Activated gamma-delta T cell treated with Interleukin-2 at 50 U/mL for 16 hours (primary cell): ENCODE data around the gene ANTXR2.

Source experiments
- DNase-seq: peaks from one replicate; pipeline ENCODE4 v3.0.0-alpha.2; 2020

Gene ANTXR2

DNA sequence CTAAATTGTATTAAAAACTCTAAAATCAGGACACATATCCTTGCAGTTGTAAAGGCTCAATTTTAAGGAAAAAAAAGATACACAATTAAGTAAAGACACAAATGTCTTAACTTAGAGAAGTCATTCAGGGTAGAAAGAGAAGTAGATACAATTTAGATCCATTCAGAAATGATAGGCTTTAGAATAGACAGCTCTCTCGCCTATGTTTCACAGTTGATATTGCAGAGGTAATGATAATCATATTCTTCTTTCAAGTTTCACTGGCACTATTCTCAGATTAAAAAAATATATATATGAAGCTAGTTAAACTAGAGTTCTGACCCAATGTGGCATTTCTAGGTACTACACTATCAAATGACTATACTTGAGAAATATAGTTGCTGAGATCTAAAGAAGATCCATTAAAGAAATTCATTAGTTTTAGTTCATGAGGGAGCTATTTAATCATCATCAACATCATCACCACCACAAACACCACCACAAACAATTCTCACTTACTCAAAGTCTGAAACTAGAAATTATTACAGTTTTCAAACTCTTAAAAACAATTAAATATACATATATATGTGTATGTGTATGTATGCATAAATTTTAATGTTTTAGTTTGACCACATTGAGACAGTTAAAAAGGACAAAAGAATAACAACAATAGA lies 93.1 kb downstream of the ANTXR2 start:
- DNase-seq = no peak

DNA sequence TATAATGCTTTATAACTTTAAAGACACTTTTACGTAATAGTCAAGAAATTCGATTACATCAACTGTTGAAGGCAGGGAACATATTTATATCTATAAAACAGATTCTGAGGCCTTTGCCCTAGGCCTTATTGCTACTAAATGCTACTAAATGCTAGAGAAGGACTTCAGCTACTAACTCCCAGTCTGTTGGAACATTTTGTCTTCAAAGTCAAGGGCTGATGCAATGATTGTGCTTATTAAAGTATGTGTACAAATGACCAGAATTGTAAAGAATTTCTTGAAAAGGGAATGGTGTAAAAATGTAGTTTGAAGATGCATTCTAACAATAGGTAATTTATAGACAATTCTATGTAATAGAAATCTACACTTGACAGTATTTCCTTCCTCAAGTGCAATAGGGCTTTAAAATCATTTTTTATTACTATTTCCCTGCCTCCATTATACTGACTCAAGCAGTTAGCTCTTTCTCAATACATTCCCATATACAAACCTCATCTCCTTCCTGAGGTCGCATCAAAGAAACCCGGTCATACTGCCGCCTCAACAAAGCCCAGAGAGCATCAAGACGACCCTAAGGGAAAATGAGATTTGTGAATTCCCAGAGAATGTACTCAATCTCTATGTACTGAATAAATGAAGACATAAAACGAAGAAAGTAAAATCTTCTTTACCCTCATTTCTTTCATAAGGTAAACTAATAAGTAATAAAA lies 95.7 kb downstream of the ANTXR2 start:
- DNase-seq = no peak

DNA sequence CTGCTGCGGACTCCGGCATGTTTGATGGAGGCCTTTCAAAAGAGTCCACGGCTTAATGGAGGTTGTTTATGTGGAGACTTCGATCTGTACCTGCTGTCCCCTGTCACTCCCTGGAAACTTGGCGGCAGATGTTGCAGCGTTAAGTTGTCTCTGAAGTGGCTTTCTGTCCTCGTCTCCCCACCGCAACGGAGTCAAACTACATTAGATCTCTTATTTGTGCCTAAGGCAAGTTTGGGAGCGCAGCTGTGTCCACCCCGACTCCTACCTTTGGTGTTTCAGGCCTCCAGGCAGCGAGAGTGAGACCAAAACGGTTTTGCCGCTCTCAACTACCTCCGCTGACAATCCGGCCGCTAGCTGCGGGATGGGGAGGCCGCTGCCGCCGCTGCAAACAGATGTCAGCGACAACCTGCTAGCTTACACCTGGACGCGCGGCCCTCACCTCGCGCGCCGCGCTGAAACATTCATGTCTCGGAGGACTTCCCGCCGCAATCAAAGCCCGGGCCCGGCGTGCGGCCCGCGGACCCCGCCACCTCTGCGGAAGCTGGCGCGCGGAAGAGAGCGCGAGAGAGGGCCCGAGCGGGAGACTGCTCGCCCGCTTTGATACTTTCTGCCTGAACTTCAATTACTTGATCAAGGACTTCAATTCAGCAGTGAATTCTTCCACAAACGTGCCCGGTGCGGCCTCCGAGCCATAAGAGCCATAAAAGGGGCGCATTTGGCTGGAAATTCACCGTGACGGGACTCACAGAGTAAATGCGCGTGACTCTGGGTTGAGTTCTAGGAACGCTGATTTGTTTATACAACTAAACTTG lies 108.4 kb downstream of the ANTXR2 start:
- no peak for DNase-seq

DNA sequence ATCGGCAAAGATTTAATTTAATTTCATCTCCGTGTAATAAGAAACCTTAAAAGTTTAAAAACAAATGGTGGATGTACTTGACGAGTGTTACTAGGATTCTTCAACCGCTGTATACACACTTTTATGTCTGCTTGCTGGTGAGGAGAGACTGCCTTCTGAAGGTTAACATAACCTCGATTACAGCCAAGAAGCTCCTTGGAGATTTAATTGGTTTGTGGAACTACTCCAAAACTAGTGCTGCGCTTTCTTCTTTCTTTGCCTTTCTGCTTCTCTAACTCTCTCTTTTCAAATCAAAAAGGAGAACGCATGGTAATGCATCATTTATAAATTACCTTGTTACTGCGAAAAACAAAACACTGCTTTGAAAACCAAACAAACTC lies 109.0 kb downstream of the ANTXR2 start:
- no peak for DNase-seq

DNA sequence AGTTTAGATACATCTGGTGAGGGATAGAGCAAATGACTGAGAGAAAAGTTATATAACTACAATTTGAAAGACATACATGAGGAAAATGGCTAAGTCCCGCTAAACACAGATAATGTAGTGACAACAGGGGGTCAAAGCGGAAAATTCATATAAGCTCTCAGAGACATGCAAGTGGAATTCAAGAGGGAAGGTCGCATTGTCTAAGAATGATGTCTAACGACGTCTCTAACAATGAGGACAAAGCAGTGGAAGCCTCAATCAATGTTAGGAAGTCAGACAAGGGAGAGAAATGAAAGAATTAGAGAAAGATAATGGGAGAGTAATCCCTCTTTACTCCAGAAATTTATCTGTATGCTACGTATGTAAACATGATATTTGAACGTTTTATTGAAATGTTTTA lies 113.4 kb downstream of the ANTXR2 start:
- no peak for DNase-seq

DNA sequence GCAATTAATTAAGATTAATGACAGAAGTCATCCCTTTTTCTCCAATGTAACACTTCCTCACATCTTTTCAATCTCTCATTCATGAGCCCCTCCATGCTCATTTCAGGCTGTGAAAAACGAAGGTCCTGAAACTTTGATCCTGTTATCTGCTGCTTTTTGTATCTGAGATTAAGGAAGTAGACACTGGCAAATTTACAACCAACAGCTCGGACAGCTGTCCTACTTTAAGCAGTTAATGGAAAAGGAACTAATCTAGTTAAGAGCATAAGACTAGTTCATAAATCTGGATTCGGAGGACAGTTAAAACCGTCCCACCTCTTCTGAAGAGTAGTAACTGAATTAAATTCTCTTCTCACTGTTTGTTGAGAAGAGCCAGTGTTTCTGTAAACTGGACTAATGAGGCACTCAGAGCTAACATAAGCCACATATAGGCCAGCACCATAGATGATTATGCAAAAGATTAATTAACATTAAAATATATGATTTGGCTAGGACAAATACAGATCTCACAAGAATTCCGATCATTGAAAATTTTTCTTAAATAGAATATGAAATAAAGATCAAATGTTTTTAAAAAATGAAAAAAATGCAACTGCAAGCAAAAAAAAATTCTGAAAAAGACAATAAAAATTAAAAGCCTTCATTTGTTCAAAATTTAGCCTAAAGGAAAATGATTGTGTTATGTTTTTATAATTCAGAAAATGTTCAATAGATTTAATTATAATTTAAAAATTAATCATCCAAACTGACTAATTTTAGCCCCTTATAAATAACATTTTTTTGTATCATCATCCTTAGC lies 114.4 kb downstream of the ANTXR2 start:
- DNase-seq = no peak

DNA sequence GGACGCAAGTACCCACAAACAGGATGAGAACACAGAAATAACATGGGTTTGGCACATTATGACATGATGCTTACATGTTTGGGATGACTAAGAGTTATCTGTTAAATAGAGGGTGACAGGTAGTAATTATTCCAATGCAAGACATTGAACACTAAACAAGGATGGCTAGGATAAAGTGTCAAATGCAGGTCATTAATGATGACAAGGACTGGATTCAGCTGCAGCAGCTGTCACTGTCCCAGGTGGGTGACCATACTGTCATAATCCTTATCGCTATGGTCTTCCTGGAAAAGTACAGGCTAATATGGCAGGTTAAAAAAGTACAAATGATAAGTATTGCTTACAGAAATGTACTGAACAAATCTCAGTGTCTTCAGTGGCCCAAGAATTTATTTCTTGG lies 123.9 kb downstream of the ANTXR2 start:
- no peak for DNase-seq

DNA sequence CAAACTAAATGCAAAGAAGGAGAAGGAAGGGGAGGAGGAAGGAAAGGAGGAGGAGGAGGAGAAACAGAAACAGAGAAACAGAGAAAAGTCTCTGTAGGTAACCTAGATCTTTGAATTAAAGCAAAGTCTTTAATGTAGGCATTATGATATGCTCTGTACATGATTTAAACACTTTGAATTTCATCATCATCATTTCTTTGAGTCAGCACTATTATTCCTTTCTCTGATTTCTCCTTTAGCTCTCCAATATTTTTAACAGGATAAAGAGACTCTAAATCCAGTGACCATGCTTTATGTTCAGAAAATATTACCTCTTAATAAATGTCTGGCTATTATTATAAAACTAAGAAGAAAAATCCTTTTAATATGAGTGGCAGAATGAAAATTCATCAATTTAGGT lies 124.3 kb downstream of the ANTXR2 start:
- DNase-seq = no peak

DNA sequence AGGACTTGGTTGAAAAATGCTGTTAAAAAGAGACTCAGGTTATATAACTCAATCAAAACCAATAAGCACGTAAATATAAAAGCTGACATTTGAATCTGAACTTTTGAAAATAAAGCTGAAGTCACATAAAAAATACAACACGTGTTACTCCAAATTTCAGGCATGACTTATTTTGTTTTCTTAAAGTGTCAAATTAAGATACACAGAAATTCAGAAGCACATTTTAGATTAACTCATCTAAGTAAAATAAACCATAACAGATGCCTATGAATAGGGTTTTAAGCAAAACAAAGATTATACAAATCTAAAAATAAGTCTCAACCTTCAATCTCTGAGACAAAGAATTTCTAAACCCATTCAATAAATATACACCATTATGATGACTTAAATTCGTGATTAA lies 124.8 kb downstream of the ANTXR2 start:
- DNase-seq = no peak

DNA sequence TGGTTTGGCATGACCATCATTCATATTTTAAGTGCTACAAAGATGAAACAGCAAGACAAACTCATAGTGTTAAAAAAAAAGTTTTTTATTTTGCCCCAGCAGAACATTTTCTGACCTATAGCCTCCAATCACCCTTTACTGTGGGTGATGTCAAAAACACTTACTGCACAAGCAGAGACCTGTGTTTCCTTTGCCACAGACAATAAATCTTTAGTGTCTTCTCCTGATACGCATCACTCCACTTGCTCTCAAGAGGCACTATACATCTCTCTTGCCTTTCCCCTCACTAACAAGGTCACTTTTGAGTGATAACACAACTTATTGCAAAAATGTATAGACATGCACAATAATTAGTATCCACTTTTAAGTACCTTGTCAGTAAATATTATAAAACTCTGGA lies 125.6 kb downstream of the ANTXR2 start:
- DNase-seq = no peak

DNA sequence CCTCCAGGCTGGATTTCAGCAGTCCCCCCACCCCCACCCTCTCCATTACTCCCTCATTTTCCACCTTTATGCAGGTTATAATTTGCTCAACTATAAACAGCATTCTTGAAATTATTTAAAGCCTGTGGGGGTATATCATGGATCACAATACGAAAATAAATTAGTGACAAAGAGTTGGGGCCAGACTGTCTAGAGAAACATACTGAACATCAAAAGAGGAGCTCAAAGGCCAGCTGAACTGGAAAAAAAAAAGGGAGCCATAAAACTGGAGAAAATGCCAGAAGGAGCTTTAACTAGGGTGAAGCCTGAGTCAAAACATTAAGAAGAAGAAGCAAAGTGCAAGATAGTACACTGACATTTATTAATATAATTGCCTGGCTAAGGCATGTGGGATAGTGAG lies 137.8 kb downstream of the ANTXR2 start:
- DNase-seq = no peak

DNA sequence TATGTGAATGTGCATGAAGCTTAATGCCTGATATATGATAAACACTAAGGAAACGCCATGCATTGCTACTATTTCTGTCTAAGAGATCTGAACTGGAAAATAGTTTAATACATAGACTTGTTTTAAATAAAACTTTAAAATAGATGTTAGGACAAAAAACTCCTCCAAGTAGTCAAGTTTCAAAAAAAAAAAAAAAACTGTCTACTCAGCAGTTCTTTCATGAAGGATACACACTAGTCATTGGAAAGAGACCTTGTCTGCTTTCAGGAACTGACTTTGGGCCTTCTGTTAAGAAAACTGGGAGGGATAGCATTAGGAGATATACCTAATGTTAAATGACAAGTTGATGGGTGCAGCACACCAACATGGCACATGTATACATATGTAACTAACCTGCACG lies 138.4 kb downstream of the ANTXR2 start:
- no peak for DNase-seq

DNA sequence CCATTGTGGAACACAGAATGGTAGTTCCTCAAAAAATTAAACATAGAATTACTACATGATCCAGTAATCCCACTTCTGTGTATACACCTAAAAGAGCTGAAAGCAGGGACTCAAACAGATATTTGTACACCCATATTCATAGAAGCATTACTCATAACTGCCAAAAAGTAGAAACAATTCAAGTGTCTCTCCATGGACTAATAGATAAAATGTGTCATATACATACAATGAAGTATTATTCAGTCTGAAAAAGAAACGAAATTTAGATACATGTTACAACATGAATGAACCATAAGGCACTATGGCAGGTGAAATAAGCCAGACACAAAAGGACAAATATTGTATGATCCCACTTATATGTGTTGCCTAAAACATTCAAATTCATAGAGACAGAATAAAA lies 145.1 kb downstream of the ANTXR2 start:
- DNase-seq = no peak

DNA sequence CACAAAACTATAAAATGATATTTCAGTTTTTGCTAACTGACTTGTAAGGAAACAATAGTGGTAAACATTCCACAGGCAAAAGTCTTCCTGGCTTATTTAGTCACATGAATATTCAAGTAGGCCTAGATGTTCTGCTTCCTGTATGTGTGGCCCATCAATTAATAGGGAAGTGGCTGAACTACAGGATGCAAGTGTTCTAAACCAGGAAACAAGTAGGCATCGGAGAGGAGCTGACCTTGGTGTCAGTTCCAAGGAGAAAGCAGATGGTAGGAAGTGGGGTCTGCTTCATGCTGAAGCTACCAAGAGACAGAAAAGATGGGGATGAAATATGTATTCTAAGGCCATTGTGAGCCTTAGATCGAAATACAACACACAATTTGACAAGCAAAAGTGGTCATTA lies 149.7 kb downstream of the ANTXR2 start:
- no peak for DNase-seq

DNA sequence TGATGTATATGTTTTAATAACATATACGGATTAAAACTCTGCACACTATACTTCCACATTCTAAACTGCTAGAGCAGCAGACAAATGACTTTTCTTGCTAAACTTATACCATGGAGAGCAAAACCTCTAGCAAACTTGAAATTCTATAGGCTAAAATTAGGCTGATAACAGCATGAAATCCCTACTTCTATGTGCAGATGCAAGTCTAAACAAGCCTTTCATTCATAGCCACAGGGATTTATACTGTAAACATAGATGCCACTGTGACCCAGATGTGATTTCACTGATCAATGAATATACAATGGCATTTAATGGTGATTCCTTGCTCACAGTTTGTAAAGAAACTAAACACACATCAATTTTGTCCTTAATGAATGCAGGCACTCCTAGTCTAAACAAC lies 151.0 kb downstream of the ANTXR2 start:
- no peak for DNase-seq

DNA sequence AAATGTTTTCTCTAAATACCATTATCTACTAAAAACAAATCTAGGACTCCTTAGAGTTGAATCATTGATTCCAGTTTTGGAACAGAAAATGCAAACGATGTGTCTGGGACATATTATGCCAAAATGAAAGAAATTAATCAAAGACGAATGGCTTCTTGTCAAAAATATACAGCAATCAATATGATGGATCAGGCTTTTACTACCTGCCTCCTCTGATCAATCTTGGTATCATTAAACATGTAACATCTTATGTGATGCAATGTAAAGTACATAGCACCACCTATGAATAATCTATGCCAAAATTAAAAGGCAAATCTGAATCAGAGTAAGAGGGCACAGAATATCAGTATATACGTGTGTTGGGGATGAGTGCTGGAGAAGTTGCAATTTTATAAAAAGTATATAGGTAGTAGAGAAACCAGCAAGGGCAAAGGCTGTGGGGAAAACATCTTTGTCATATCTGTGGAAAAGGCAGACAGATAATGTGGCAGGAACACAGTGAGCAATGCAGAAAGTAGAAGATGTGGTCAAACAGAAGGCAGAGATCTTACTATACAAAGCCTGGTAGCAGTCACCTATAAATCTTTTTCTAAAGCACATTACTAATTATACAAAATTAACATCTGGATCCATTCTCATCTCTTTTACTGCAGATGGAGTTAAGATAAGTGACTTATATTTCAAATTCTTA lies 152.7 kb downstream of the ANTXR2 start:
- no peak for DNase-seq

DNA sequence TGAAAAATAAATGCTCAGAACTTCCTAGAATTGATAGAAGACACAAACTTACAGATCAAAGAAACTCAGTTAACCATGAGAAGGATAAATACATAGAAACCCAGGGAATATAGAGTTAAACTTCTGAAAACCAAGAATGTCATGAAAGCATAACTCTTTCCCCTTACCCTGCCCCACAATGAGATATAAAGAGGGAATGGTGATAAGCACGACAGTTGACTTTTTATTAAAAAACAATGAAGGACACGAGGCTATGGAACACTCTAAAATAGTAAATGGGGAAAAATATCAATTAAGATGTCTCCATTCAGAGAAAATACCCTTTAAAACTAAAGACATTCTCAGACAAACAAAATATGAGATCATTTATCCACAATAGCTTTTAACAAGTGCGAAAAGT lies 154.7 kb downstream of the ANTXR2 start:
- DNase-seq = no peak

DNA sequence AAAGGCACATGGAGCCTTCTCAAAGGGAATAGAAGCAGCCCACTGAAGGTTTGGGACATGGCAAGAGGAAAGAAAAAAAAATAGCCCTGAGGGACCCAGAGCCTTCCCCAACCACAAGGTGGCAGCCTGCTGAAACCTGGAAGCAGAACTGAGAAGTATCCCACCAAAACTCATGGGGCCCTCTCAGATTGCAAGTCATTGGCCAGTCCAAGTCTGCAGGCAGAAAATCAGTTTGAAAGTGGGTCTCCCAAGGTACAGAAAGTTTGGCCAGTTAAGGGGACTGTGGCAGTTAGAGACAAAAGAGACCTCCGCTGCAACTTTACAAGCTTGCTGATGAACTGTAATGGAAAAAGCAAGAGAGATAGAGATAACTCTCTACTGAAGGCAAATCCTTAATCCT lies 155.8 kb downstream of the ANTXR2 start:
- peak; percentile 37 for DNase-seq

DNA sequence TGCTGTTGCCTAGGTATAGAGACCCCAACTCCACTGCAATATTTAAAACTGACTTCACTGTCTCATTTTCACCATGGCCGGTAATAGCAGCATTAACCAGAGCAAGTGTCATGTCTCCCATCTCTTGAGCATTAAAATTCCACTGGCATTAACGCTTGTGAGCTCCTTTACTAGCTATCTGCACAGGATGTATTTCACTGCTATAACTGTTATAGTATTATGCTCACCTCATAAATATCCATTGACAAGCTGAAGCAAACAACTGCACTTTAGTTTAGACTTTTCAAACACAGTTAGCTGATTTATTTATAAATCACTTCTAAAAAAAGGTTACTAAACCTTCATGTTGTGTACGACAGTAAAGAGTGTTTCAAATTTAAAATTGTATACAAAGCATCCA lies 157.8 kb downstream of the ANTXR2 start:
- DNase-seq = no peak

DNA sequence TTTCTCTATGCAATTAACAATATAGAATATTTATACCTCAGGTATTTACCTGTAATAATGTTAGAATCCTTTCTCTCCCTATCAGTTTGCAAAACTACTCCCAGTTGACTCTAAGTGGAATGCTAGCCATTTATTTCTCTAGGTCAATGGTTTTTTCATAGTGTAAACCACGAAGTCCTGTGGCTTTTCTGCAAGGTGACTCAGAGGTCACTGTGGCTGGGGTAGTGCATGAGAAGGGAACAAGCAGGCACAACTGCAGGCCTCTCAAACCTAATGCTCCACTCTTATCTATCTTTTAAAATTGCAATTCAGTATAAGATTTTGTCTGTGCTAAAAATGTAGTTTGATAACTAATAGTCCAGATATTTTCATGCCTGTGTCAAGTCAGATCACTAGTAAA lies 159.4 kb downstream of the ANTXR2 start:
- no peak for DNase-seq

DNA sequence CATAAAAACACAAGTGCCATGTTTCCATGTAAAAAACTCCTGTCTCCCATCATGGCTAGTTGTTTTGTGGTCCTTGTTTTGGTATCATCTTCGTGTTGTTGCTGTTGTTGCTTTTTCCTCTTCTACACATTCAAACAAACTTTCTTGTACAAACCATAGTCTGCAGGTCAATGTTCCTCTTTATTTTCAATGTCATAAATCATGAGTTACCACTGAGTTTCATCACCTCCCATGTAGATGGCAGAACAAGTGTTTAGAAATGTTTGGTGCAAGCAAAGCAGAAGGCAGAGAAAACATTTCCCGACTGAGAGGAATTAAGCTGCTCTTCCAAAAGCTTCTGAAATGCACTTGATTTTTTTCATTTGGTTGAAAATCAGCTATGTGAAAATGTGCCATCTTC lies 166.0 kb downstream of the ANTXR2 start:
- DNase-seq = no peak

DNA sequence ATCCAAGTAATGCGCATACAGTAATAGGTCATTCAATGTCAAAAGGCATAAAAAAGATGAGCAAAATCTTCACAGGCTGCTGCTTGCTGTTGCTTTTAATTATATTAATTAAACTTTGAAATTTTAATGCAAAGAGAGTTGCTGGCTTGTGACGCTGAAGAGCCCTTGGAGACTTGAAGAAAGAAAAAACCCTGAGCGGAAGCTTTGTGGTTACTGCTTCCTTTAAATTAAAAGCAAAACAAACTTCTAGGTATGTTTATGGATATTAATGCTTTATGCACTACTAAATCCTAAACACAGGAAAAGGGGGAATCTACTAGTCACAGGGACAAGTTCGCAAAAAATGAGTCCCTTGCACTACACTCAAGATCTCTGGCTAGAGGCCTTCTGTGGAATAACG lies 166.7 kb downstream of the ANTXR2 start:
- DNase-seq = no peak

DNA sequence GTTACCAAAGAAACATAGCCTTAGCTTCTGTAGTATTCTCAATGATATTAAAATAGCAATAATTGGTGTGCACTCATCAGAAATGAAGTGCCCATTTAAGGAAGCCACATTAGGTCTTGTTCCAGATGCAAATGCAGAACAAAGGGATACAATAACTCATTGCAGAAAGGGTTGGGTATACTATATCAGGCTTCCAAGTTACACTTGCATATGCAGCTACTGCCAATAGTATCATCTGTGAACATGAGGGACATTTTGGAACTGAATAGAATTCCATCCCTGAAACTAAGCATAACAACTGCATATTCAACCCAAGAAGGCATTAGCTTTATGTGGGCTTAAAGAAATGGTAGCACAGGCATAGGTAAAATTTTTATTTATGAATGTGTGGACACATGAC lies 167.8 kb downstream of the ANTXR2 start:
- no peak for DNase-seq
